C1 segment of cervical spinal cord (tissue), 14 donors: Measurements from ENCODE around the gene ABHD12.
A peak's percentile ranks its signal among the peaks of the same experiment; 100 is the strongest.

Experiments used
- DNase-seq, 14 donors: peaks; one replicate each; lab custom pipeline; 2025; lab: John Stamatoyannopoulos, UW

ABHD12 gene

DNA sequence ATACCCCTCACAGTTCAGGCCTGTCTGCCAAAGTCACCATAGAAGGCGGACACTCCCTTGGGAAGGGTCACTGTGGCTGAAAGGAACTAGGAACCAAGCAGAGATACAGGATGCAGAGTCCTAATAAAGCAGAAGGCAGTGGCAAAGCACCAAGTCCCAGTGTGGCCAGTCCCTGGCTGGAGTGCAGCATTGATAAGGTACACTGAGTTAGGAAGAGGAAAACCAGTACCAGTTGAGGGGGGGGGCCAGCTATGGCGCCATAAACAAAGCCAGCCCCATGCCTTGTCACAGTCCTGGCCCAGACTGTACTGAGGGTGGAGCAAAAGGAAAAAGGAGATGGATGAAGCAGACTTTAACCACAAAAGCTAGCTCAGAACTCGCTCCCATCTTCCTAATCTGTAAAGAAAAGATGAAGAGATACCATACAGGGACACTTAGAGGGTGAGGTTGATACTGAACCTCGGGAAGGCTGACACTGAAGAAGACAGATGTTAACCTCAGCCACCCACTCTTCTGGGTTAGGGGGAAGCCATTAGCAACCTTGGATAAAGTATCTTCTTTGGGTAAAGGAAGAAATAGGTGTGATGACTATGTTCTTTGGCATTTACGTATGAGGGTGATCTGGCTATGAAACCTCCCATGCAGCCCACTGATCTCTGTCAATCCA, 7.8 kb downstream of the ABHD12 start:
- no peak for DNase-seq

DNA sequence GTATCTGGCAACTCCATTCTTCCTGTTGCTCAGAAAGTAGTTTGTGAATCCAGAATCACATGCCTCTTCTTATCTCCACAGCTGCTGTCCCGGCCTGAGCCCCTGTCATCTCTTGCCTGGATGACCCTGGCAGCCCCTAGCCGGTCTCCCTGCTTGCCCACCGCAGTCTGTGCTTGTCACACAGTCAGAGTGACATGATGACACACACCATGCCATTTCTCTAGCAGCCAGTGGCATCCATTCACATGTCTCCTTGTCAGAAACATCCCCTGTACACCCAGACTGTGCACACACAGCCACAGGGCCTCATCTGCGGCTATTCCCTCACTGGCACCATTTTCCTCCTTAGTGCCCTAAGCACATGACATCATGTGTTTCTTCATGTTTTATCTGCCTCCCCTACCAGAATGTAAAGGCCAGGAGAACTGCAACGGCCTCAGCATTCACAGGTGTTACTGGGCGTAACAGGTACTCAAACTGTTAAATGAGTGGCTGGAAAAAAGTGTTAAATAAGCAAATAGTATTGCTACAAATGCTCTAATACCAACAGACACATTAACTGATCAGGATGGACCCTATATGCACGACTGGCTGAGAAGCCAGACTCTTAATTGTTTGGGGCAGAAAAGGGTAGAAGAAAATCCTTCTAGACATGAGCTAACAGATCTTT, 9.6 kb downstream of the ABHD12 start:
- no peak for DNase-seq

DNA sequence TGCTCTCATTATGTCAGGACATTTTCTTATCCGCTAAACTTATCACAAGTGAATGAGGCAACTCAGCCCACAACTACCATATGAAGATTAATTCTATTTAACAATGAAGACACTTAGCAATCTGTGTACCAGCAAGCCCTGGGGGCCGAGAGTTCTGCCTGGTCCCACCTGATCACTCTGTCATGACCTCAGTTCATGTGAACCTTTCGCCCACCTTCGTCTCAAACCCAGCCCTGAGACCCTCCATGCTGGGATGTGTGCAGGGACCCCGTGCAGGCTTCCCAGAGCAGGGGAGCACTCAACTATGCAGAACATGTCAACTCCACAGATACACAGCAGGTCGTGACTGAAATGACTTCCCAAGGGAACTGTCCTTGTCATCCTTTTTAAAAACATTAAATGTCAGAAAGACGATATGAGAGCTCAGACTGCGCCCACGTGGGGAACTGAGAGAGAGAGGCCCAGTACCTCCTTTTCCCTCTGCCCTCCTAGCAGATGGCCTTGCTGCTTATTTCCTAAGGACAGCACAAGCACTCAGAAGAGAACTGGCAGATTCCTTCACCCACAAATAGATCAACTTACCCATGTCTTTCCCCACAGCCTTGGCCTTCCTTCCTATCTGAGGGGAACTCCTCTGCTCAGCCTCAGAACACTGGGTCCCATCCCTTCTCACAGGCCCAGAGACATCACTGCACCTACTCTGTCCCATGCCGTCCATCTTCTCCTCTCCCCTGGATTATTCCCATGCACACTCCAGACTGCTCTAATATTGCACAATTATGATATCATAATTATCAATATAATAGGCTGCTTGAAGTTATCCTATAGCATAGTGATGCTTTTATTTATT, 11.5 kb downstream of the ABHD12 start:
- no peak for DNase-seq

DNA sequence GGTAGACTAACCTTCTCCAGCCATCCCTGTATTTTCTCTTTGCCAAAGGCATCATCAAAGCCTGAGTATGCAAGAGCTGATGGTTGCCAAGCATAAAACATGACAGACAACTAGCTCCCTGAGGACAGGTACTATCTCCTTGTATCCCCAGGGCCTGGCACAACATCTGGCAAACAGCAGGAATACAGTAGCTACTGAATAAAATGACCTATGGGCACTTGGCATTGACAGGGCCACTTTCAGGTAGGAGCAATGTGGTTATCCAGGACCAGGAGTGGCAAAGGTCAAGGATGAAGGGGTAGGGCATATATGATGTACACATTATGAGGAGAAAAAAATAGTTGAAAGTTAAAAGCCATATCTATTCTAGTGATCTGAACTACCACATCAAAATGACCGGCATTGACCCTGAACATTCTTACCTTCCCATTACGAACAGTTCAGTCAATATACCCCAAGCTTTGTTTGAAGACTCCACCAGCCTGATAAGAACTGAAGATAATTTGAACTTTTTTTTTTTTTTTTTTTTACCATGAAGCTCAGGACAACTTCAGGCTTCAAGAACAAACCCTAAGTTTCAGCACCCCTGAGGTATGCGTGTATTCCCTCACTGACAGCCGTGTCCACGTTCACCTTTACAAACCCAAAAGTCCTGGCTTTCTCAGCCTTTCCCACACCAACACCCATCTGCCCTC, 12.3 kb downstream of the ABHD12 start:
- DNase-seq, result no peak

DNA sequence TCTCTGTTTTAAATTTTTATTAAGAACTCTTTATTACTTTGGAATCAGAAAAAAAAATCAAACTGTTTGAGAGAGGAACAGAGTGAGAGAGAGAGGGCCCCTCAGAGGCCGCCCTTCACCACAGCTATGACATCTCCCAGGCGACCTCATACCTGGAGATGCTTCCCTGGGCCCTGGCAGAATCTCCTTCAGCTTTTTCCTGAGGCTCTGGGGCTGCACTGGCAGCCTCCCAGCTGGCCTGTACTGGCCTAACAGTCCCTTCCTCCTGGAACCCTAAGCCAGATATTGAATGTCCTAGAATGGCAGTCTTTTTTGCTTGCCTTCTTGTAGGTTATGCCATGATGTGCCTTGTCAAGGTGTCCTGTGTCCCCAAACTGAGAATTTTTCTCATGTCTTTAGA, 13.7 kb downstream of the ABHD12 start:
- DNase-seq, result peak in 1 of 14 donors; percentile 53

DNA sequence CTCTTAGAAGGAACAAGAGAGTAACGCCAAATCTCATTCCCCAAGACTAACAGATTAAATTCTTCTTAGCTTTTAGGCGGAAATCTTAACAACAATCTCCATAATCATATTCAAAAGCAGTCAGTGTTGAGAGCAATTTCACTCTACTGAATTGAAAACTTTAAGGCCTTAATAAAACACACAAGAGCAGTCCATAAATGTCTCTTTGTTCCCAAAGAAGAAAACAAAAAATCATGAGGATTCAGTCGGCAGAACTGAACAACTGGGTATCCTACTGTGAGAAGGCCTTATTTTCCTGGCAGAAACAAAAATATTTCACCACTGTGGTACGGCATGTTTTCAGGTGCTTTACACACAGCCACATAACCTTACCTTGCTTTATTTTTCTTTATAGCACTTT, 14.4 kb downstream of the ABHD12 start:
- no peak for DNase-seq

DNA sequence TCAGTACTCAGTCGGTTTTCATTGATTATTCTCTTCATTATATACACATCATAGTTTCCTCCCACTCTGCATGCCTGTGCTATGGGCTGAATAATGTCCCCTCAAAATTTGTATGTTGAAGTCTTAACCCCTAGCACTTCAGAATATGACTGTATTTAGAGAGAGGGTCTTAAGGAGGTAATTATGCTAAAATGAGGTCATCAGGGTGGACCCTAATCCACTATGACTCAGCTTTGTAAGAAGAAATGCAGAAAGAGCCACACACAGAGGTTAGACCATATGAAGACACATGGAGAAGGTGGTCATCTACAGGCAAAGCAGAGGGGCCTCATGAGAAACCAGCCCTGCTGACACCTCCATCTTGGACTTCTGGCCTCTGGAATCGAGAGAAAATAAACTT, 15.8 kb downstream of the ABHD12 start:
- DNase-seq, result no peak

DNA sequence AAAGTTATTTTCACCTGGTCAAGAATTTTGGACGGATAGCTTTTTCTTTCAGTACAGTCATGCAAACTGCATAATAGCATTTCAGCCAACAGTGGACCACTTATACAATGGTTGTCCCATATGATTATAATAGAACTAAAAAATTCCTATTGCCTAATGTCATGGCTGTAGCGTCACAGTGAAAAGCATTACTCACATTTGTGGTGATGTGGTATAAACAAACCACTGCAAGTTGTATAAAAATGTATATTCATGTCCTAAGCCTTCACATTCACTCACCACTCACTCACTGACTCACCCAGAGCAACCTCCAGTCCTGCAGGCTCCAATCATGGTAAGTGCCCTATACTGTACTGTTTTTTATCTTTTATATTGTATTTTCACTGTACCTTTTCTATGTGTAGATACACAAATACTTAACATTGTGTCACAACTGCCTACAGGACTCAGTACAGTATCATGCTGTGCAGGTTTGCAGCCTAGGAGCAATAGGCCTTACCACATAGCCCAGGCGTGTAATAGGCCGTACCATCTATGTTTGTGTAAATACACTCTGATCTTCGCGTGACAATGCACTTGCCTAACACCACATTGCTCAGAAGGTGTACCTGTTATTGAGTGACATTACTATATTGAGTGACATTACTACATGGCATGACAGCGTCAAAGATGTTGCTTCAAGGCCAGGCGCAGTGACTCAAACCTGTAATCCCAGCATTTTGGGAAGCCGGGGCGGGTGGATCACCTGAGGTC, 17.9 kb downstream of the ABHD12 start:
- no peak for DNase-seq

DNA sequence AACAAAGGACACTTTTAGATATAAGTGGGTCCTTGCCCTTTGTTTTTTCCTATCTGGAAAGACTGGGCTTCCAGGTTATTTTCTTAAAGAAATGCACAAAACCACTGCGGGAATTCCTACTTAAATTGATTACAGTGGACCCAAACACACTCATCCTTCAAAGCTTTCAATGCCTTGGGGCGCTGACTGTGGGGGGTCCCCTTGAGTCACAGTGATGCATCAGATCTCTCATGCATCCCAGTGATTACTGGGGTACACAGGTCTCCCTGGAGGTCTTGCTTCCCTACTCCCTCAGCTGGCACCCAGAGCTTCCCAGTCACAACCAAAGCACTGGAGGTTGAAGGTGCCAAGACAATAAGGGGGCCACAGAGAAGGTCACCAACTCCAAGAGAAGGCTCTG, 20.7 kb downstream of the ABHD12 start:
- no peak for DNase-seq

DNA sequence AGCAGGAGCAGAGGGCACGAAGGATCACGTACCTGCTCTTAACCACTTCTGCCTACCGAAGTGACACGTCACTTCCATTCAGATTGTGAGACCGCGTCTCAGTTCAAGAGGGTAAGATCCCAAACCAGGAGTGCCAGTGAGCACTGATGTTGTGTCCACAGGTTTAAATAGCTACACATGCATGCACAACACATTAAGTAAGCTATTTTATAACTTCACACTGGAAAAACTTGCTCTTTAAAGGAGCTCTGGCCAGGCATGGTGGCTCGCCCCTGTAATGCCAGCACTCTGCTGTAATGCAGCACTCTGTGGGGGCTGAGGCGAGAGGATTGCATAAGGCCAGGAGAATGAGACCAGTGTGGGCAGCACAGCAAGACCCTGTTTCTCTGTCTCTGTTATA, 21.1 kb downstream of the ABHD12 start:
- no peak for DNase-seq

DNA sequence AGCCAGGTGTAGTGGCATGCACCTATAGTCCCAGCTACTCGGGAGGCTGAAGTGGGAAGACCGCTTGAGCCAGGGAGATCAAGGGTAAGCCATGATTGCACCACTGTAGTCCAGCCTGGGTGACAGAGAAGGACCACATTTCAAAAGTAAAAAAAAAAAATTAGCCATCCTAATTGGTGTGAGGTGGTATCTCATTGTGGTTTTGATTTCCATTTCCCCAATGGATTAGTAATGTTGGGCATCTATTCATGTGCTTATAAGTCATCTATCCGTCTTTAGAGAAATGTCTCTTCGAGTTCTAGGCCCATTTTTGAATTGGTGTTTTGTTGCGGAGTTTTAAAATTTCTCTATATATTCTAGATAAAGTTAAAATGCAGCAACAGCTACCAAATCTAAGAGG, 21.7 kb downstream of the ABHD12 start:
- DNase-seq, result no peak

DNA sequence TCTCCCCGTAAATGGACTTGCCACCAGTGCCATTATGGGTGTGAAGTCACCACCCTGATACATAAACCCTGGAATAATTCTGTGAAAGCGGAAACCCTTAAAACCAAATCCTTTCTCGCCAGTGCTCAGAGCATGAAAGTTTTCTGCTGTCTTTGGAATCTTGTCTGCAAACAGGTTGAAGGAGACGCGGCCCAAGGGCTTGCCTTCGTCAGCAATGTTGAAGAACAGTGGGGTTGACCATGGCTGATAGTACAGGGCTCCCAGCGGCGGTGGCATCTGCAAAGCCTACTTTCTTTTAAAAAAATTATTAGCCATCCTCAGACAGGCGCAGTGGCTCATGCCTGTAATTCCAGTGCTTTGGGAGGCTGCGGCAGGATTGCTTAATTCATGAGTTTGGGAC, 22.1 kb downstream of the ABHD12 start:
- DNase-seq, result no peak

DNA sequence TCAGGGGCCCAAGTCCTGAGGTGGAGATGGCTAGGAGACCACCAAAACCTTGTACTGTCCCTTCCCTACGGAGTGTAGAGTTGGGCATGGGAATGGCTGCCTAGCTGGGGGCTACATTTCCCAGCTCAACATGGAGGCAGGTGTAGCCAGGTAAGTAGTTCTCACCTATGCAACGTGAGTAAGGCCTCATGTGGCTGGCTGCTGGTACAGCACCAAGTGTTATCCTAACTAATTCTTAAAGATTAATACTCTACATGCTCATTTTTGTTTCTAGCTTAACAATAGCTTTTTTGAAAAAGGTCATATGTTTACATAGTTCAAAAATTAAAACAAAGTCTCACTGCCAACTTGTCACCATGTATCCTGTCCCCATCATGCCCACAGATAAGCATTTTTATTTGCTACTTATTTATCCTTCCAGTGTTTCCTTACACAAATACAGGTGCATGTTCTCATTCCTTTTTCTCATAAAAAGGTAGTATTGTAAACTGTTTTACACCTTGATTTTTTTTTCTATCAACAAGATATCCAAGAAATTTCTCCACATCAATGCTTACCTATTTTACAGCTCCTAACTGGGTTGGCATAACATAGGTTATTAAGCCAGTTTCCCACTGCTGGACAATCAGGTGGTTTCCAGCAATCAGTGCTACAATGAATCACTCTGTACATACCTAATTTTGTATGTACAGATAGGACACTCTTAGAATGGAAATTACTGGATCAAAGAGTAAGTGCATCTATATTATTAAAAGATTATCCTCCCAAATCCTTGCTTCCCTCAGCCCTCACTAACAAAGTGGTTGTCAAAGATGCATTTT, 25.5 kb downstream of the ABHD12 start:
- DNase-seq, result no peak

DNA sequence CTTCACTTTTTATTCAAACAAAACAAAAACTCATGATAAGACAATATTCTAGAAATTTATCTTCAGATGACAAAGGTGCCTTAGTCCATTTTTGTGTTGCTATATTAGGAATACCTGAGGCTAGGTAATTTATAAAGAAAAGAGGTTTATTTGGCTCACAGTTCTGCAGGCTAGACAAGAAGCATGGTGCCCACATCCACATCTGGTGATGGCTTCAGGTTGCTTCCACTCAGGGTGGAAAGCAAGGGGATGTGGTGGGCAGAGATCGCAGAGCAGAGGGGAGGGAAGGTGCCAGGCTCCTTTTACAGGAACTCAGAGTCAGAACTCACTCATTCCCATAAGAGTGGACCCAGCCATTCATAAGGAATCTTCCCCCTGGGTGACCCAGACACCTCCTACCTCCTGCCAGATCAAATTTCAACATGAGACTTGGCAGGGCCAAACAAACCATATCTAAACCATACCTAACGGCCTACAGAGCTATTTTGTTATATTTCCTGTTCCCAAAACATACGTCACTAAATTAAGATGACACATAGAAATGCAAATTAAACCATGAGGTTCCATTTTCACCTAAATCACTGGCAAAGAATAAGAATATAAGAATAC, 26.4 kb downstream of the ABHD12 start:
- DNase-seq, result no peak

DNA sequence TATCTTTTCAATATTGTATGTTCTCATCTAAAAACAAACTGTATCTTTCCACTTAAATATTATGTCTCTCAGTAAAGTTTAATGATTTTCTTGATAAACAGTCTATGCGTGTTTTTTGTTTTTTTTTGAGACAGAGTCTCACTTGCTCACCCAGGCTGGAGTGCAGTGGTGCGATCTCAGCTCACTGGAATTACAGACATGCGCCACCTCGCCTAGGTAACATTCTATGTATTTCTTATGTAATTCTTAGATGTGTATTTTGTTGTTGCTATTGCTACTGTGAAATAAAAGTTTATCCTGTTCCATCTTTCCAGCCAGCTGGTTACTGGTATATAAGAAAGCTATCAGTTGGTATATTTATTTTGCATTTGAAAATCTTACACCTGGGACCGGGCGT, 29.4 kb downstream of the ABHD12 start:
- DNase-seq, result no peak

DNA sequence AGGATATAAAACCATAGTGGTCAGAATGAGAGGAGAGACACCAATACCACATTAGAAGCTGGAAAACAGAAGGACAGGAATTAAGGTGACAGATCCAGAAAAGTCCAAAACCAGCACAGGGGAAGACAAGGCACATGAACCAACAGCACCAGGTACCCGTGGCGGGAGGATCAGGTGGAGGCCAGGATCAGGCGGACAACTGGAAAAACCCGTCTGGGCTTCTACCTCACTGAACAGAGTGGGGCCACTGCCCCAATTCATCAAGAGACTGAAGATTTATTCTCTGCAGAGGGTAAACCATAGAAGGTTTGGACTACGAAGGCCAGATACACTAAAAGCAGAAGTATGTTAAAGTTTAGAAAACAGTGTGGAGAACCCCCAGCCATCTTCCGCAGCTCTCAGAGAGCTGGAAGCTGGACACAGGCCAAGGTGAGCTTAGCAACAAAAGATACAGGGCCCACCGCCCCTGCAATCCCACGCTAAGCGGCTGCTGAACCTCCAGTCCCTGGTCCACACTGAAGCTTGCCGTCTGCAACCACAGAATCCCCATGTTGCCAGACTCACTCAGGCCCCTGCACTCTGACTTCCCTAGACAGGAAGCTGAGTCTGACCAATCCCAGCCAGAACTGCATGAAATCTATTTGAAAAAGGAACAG, 29.9 kb downstream of the ABHD12 start:
- DNase-seq, result no peak

DNA sequence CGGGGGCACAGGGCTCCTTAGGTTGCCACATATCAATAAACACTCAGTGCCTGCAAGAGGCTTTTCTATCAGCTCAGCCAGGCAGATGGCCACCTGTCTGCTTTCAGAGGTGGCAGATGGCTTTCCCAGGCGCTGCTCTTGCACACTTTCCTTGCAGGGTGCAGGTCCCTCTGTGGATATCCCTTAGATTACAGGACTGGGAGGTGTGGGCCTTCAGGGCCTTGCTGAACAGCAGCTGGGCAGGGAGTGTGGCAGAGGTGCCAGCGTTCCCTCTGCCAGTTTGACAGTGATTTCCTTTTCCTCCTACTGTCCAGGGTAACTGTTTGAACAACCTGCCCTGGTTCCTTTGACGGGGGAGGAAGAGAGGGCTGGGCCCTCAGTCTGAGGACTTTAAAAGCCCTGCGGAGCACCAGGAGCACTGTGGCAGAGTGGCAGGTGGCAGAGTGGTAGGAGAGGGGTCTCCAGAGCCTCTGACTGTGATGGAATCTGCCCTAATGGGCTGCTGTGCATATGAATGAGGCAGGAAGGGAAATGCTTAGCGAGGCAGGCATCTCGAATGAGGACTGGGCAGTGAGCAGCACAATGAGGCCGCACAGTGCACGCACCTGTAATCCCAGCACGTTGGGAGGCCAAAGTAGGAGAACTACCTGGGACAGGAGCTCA, 34.2 kb downstream of the ABHD12 start:
- peak in 5 of 14 donors; percentile 39 to 89 (median 43) for DNase-seq

DNA sequence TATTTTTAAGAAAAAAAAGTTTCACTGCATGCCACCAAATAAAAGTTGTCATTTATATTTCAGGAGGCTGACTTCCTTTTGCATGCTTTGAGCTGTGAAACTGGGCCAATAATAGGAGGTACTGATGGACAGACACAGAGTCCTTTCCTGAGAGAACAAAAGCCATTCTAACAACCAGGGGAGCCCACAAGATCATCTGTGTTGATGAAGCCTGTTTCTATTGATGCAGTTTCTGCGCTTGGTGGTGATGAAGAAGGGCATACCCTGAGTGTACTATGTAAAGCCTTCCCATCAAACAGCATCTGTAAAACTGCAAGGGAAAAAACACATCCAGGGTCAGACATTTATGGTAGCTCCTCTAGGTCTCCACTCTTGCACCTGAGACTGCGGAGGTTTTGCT, 34.8 kb downstream of the ABHD12 start:
- no peak for DNase-seq

DNA sequence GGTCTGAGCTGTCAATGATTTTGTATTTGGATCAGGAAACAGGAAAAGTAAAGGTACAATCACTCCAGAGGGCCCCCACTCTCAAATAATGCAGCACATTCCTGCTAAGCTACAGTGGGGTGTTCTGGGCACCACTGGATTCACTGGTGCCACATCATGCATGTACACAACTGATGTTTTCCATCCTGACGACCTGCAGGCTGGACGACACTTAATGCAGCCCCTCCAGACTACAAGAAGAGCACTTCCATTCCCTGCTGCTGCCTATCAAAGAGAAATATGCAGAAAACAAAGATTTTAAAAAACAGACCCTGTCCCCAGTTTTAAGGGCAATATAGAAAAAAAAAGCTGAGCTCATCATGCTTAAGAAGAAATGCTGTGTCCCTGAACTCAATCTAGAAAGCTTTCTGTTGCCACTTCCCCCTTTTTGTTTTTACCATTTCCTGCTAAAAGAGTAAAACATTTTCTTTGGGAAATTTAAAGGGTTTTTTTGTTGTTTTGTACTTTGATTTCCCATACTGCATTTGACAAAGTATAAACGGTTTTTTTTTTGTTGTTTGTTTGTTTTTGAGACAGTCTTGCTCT, 35.5 kb downstream of the ABHD12 start:
- DNase-seq, result peak in 1 of 14 donors; percentile 22
